HepG2 (cell line): ENCODE measurements around the gene ZSCAN21. TPM values are rescaled to one million over a fixed set of nuclear protein-coding genes. Genes with fewer than 3 reads are reported as not detected.

ENCODE experiments used
- ATF3 ChIP-seq: sonication (generic); formaldehyde crosslinking; IDR thresholded peaks from 2 replicates; pipeline ENCODE4 v1.4.0; 2020; ENCODE audit warnings: missing genetic modification reagents
- ATF7-NPFF ChIP-seq: sonication (generic); formaldehyde crosslinking; IDR thresholded peaks from 2 replicates; pipeline ENCODE4 v1.8.1; 2023; ENCODE audit warnings: mild to moderate bottlenecking, low read depth, missing genetic modification reagents, moderate library complexity
- CBFB ChIP-seq: sonication (generic); formaldehyde crosslinking; IDR thresholded peaks from 2 replicates; pipeline ENCODE4 v1.4.0; 2020; ENCODE audit warnings: missing genetic modification reagents
- CERS6 ChIP-seq: sonication (generic); formaldehyde crosslinking; IDR thresholded peaks from 2 replicates; pipeline ENCODE4 v1.5.0; 2020; ENCODE audit warnings: missing genetic modification reagents
- KDM5A ChIP-seq: fragments of 200-600 bp; sonication (generic); IDR thresholded peaks from 2 replicates; pipeline ENCODE4 v1.7.0; 2018; ENCODE audit warnings: antibody characterized with exemption, mild to moderate bottlenecking, low read length, borderline replicate concordance
- KLF13 ChIP-seq: sonication (generic); formaldehyde crosslinking; IDR thresholded peaks from 2 replicates; pipeline ENCODE4 v1.4.0; 2020; ENCODE audit warnings: mild to moderate bottlenecking, missing genetic modification reagents
- KLF16 ChIP-seq, 2 experiments: sonication (generic) in 1 of 2; formaldehyde crosslinking in 1 of 2; IDR thresholded peaks; 2 replicates each; pipeline versions ENCODE4 v1.6.1 to v1.8.0; 2016 to 2023; ENCODE audit warnings: missing genetic modification reagents in 2 of 2, missing compliant biosample characterization in 1 of 2
- MIER3 ChIP-seq: IDR thresholded peaks from 2 replicates; pipeline ENCODE4 v1.6.1; 2016; ENCODE audit warnings: missing compliant biosample characterization, borderline replicate concordance
- PITX1 ChIP-seq: sonication (generic); formaldehyde crosslinking; IDR thresholded peaks from 2 replicates; pipeline ENCODE4 v1.5.1; 2020; ENCODE audit warnings: mild to moderate bottlenecking, missing genetic modification reagents
- POGK ChIP-seq: sonication (generic); formaldehyde crosslinking; conservative IDR thresholded peaks from 2 replicates; pipeline ENCODE4 v1.8.0; 2022; ENCODE audit warnings: mild to moderate bottlenecking, moderate library complexity, missing genetic modification reagents
- POLR2AphosphoS5 ChIP-seq: IDR thresholded peaks from 2 replicates; pipeline ENCODE4 v1.6.1; 2012; ENCODE audit warnings: low read depth, low read length
- THAP11 ChIP-seq: IDR thresholded peaks from 2 replicates; pipeline ENCODE4 v1.6.1; 2016; ENCODE audit warnings: missing biosample characterization, missing genetic modification reagents
- XRCC5 ChIP-seq: fragments of 200-400 bp; formaldehyde crosslinking; optimal IDR thresholded peaks from 2 replicates; pipeline ENCODE3; 2017; ENCODE audit warnings: mild to moderate bottlenecking, low read length
- ZBTB2 ChIP-seq: sonication (generic); formaldehyde crosslinking; IDR thresholded peaks from 2 replicates; pipeline ENCODE4 v1.8.0; 2022; ENCODE audit warnings: low read depth, missing genetic modification reagents
- ZGPAT ChIP-seq: IDR thresholded peaks from 2 replicates; pipeline ENCODE4 v1.6.1; 2016; ENCODE audit warnings: mild to moderate bottlenecking
- ZNF292 ChIP-seq: sonication (generic); formaldehyde crosslinking; IDR thresholded peaks from 2 replicates; pipeline ENCODE4 v1.8.1; 2022; ENCODE audit warnings: mild to moderate bottlenecking, low read depth, missing genetic modification reagents, borderline replicate concordance
- ZNF460 ChIP-seq: sonication (generic); formaldehyde crosslinking; IDR thresholded peaks from 2 replicates; pipeline ENCODE4 v1.5.1; 2020; ENCODE audit warnings: missing genetic modification reagents, mild to moderate bottlenecking, borderline replicate concordance
- ZNF570 ChIP-seq: sonication (generic); formaldehyde crosslinking; IDR thresholded peaks from 2 replicates; pipeline ENCODE4 v1.4.0; 2020; ENCODE audit warnings: mild to moderate bottlenecking, missing genetic modification reagents, borderline replicate concordance
- ZNF572 ChIP-seq: sonication (generic); formaldehyde crosslinking; IDR thresholded peaks from 2 replicates; pipeline ENCODE4 v1.5.1; 2020; ENCODE audit warnings: mild to moderate bottlenecking, missing genetic modification reagents
- ZNF607 ChIP-seq: sonication (generic); formaldehyde crosslinking; IDR thresholded peaks from 2 replicates; pipeline ENCODE4 v1.5.1; 2020; ENCODE audit warnings: missing genetic modification reagents, mild to moderate bottlenecking, borderline replicate concordance
- ZNF713 ChIP-seq: sonication (generic); formaldehyde crosslinking; IDR thresholded peaks from 2 replicates; pipeline ENCODE4 v1.4.0; 2020; ENCODE audit warnings: mild to moderate bottlenecking, missing genetic modification reagents
- ZSCAN29 ChIP-seq: sonication (generic); formaldehyde crosslinking; conservative IDR thresholded peaks from 2 replicates; pipeline ENCODE4 v1.4.0; 2020; ENCODE audit warnings: mild to moderate bottlenecking, missing genetic modification reagents
- polyA plus RNA-seq, 8 experiments: library from polyadenylated mRNA; depleted of rRNA in 3 of 8; stranded (reverse) in 7 of 8; unstranded in 1 of 8; fragments of >200 nt; fragmentation: Illumina TruSeq in 4 of 8; extraction: Trizol in 4 of 8; gene quantifications; 2 replicates each; pipeline versions ENCODE4 v1.2.1 to v1.2.3, GENCODE V29; 2011 to 2016; ENCODE audit warnings: low read depth in 4 of 8, missing spikeins in 1 of 8, mixed read lengths in 1 of 8; ENCODE audit not compliant: insufficient read depth in 1 of 8
- total RNA-seq, 5 experiments: library from RNA; depleted of rRNA; stranded (reverse); fragments of >200 nt; fragmentation: Illumina TruSeq; extraction: Trizol; gene quantifications; 2 replicates each; pipeline ENCODE4 v1.2.3, GENCODE V29; 2016; ENCODE audit warnings: low read depth in 1 of 5

The ZSCAN21 gene
- total and polyA plus RNA-seq, 2 of the 13 experiments (the other 11 are each of a cell fraction or from before 2014, with no cell fraction given) = 7.0 to 10.0 TPM

GRCh38 chr7:100024020-100024619 lies 25.5 kb upstream of the ZSCAN21 start (continued):
- peak; percentile 67; the same call in 1 of the 2 replicates for TF ChIP-seq ZNF607 (CRISPR knock-in tag)
- no peak for TF ChIP-seq XRCC5
- no peak for TF ChIP-seq ATF7-NPFF (CRISPR knock-in tag)
- TF ChIP-seq CERS6 (CRISPR knock-in tag) = no peak
- TF ChIP-seq KLF16 (CRISPR knock-in tag; IDR thresholded peaks at IDR 0.05) = 0 out of 4 replicates have a peak, but pooled peaks of 1 of the 2 experiments have one; percentile 55
- peak; percentile 47; the same call in 1 of the 2 replicates for TF ChIP-seq ZNF460 (CRISPR knock-in tag)
- no peak for TF ChIP-seq ZSCAN29 (CRISPR knock-in tag)
- TF ChIP-seq ZNF570 (CRISPR knock-in tag) = no peak
- no peak for TF ChIP-seq ZBTB2 (CRISPR knock-in tag)
- peak; percentile 46; the same call in 1 of the 2 replicates for TF ChIP-seq THAP11 (CRISPR knock-in tag)
- TF ChIP-seq POLR2AphosphoS5 = peak; percentile 0; the same call in 1 of the 2 replicates
- TF ChIP-seq CBFB = 0 out of 2 replicates have a peak, but pooled peaks have one; percentile 18
- peak; percentile 66; the same call in 1 of the 2 replicates for TF ChIP-seq MIER3 (CRISPR knock-in tag)
- TF ChIP-seq ATF3 (CRISPR knock-in tag) = no peak
- 0 out of 2 replicates have a peak, but pooled peaks have one; percentile 21 for TF ChIP-seq POGK (CRISPR knock-in tag)
- 0 out of 2 replicates have a peak, but pooled peaks have one; percentile 41 for TF ChIP-seq PITX1 (CRISPR knock-in tag)
- no peak for TF ChIP-seq KDM5A
- no peak for TF ChIP-seq KLF13 (CRISPR knock-in tag)
- TF ChIP-seq ZNF292 = no peak
- TF ChIP-seq ZNF572 (CRISPR knock-in tag) = 0 out of 2 replicates have a peak, but pooled peaks have one; percentile 21
- no peak for TF ChIP-seq ZNF713 (CRISPR knock-in tag)
- TF ChIP-seq ZGPAT (CRISPR knock-in tag) = peak; percentile 52; the same call in 1 of the 2 replicates
